ENCODE measurements around the gene DAAM1.

Gene DAAM1

GRCh38 chr14:59313144-59313651 lies 124.7 kb downstream of the DAAM1 start:
- DNase-seq (ENCODE audit: low read depth in 3 of 3, low spot score in 1 of 3) = no peak

- no peak for DNase-seq (ENCODE audit: low read depth in 3 of 3, low spot score in 1 of 3)
These were observed 125.5 kb downstream of the DAAM1 start for GRCh38 chr14:59313658-59314608.

- DNase-seq (ENCODE audit: low read depth in 3 of 3, low spot score in 1 of 3) = no peak
These were observed 126.6 kb downstream of the DAAM1 start for GRCh38 chr14:59314953-59315599.

GRCh38 chr14:59316151-59316830 lies 127.8 kb downstream of the DAAM1 start:
- DNase-seq (ENCODE audit: low read depth in 3 of 3, low spot score in 1 of 3) = no peak

- no peak for DNase-seq (ENCODE audit: low read depth in 3 of 3, low spot score in 1 of 3)
These were observed 128.9 kb downstream of the DAAM1 start for GRCh38 chr14:59317346-59317745.

- no peak for DNase-seq (ENCODE audit: low read depth in 3 of 3, low spot score in 1 of 3)
These were observed 129.5 kb downstream of the DAAM1 start for GRCh38 chr14:59317798-59318505.

GRCh38 chr14:59318908-59319307 lies 130.4 kb downstream of the DAAM1 start:
- DNase-seq (ENCODE audit: low read depth in 3 of 3, low spot score in 1 of 3) = no peak

GRCh38 chr14:59320361-59320760 lies 131.9 kb downstream of the DAAM1 start:
- DNase-seq (ENCODE audit: low read depth in 3 of 3, low spot score in 1 of 3) = no peak

- DNase-seq (ENCODE audit: low read depth in 3 of 3, low spot score in 1 of 3) = no peak
These were observed 132.5 kb downstream of the DAAM1 start for GRCh38 chr14:59320763-59321625.

- no peak for DNase-seq (ENCODE audit: low read depth in 3 of 3, low spot score in 1 of 3)
These were observed 133.1 kb downstream of the DAAM1 start for GRCh38 chr14:59321626-59321949.

GRCh38 chr14:59325906-59326305 lies 137.4 kb downstream of the DAAM1 start:
- no peak for DNase-seq (ENCODE audit: low read depth in 3 of 3, low spot score in 1 of 3)

- DNase-seq (ENCODE audit: low read depth in 3 of 3, low spot score in 1 of 3) = no peak
These were observed 140.0 kb downstream of the DAAM1 start for GRCh38 chr14:59328454-59328853.

GRCh38 chr14:59330455-59330854 lies 142.0 kb downstream of the DAAM1 start:
- DNase-seq (ENCODE audit: low read depth in 3 of 3, low spot score in 1 of 3) = no peak

- no peak for DNase-seq (ENCODE audit: low read depth in 3 of 3, low spot score in 1 of 3)
These were observed 142.8 kb downstream of the DAAM1 start for GRCh38 chr14:59331217-59331616.

- DNase-seq (ENCODE audit: low read depth in 3 of 3, low spot score in 1 of 3) = no peak
These were observed 144.3 kb downstream of the DAAM1 start for GRCh38 chr14:59332727-59333126.

GRCh38 chr14:59333235-59333634 lies 144.8 kb downstream of the DAAM1 start:
- DNase-seq (ENCODE audit: low read depth in 3 of 3, low spot score in 1 of 3) = no peak

- DNase-seq (ENCODE audit: low read depth in 3 of 3, low spot score in 1 of 3) = no peak
These were observed 145.2 kb downstream of the DAAM1 start for GRCh38 chr14:59333668-59334067.

GRCh38 chr14:59334253-59334652 lies 145.8 kb downstream of the DAAM1 start:
- DNase-seq (ENCODE audit: low read depth in 3 of 3, low spot score in 1 of 3) = no peak

- DNase-seq (ENCODE audit: low read depth in 3 of 3, low spot score in 1 of 3) = no peak
These were observed 147.6 kb downstream of the DAAM1 start for GRCh38 chr14:59336098-59336497.

GRCh38 chr14:59336706-59337105 lies 148.2 kb downstream of the DAAM1 start:
- no peak for DNase-seq (ENCODE audit: low read depth in 3 of 3, low spot score in 1 of 3)
